ENCODE data around the gene DCANP1. TPM values are rescaled to one million over a fixed set of nuclear protein-coding genes. Genes with fewer than 3 reads are reported as not detected.

The DCANP1 gene
- total and polyA plus RNA-seq, 9 donors, result 0.08 TPM; not detected in 8

- Histone ChIP-seq H3K4me1 (ENCODE audit: insufficient read depth) (no peaks in the 10 kb centered on the region), H3K4me3 (no peak overlapping the region), H3K27ac (no peak overlapping the region), H3K36me3 (no peaks in the 10 kb centered on the region), H3K27me3 (no peaks in the 10 kb centered on the region), H3K9me3 (no peaks in the 10 kb centered on the region)
- no peak for DNase-seq
- intact Hi-C loops (cut with DNase I), result no loop called here
- 39 to 48% (median 44%) methylated on average over 5 of the region's 5 CpGs for WGBS, 3 donors
- no peak for TF ChIP-seq CTCF (IDR thresholded peaks at IDR 0.05)
- no peak for TF ChIP-seq EP300 (IDR thresholded peaks at IDR 0.05)
- TF ChIP-seq POLR2A (IDR thresholded peaks at IDR 0.05), result no peak
Measured at GRCh38 chr5:135481387-135481786, 34.2 kb upstream of the DCANP1 start.

GRCh38 chr5:135480511-135480910, 33.4 kb upstream of the DCANP1 start:
- Histone ChIP-seq H3K4me1 (ENCODE audit: insufficient read depth) (no peaks in the 10 kb centered on the region), H3K27me3 (no peaks in the 10 kb centered on the region), H3K36me3 (no peaks in the 10 kb centered on the region), H3K9me3 (no peaks in the 10 kb centered on the region), H3K4me3 (no peak overlapping the region), H3K27ac (no peak overlapping the region)
- no peak for DNase-seq
- WGBS, 3 donors, result 87 to 95% (median 94%) methylated on average over 5 of the region's 5 CpGs
- intact Hi-C loops (cut with DNase I), result no loop called here
- TF ChIP-seq EP300 (IDR thresholded peaks at IDR 0.05), result no peak
- no peak for TF ChIP-seq POLR2A (IDR thresholded peaks at IDR 0.05)
- no peak for TF ChIP-seq CTCF (IDR thresholded peaks at IDR 0.05)

- no peak overlapping the region for H3K27ac ChIP-seq
- no peak overlapping the region for H3K4me3 ChIP-seq
- intact Hi-C loops (cut with DNase I), result no loop called here
- no peak for DNase-seq
- TF ChIP-seq EP300 (IDR thresholded peaks at IDR 0.05) (no peak), POLR2A (IDR thresholded peaks at IDR 0.05) (no peak)
- H3K27me3 ChIP-seq, result no peaks in the 10 kb centered on the region
- H3K36me3 ChIP-seq, result no peaks in the 10 kb centered on the region
- H3K9me3 ChIP-seq, result no peaks in the 10 kb centered on the region
- H3K4me1 ChIP-seq (ENCODE audit: insufficient read depth), result no peaks in the 10 kb centered on the region
- WGBS, 3 donors, result 89 to 91% (median 90%) methylated on average over 4 of the region's 4 CpGs
Measured at GRCh38 chr5:135478938-135479337, 31.8 kb upstream of the DCANP1 start.

- Histone ChIP-seq H3K4me3 (no peak overlapping the region), H3K27ac (no peak overlapping the region), H3K27me3 (no peaks in the 10 kb centered on the region), H3K9me3 (no peaks in the 10 kb centered on the region), H3K4me1 (ENCODE audit: insufficient read depth) (no peaks in the 10 kb centered on the region), H3K36me3 (no peaks in the 10 kb centered on the region)
- intact Hi-C loops (cut with DNase I), result no loop called here
- TF ChIP-seq CTCF (IDR thresholded peaks at IDR 0.05) (no peak), POLR2A (IDR thresholded peaks at IDR 0.05) (no peak), EP300 (IDR thresholded peaks at IDR 0.05) (no peak)
- DNase-seq, result no peak
- 57 to 60% (median 58%) methylated on average over 14 of the region's 14 CpGs for WGBS, 3 donors
Measured at GRCh38 chr5:135477613-135478066, 30.5 kb upstream of the DCANP1 start.

- Histone ChIP-seq H3K27me3 (no peaks in the 10 kb centered on the region), H3K4me3 (no peak overlapping the region)
Measured at GRCh38 chr5:135476615-135477581, 29.8 kb upstream of the DCANP1 start.

More at GRCh38 chr5:135476615-135477581, 29.8 kb upstream of the DCANP1 start:
- no peaks in the 10 kb centered on the region for H3K9me3 ChIP-seq
- DNase-seq, result no peak
- H3K4me1 ChIP-seq (ENCODE audit: insufficient read depth), result no peaks in the 10 kb centered on the region
- intact Hi-C loops (cut with DNase I), result no loop called here
- H3K27ac ChIP-seq, result no peak overlapping the region
- TF ChIP-seq EP300 (IDR thresholded peaks at IDR 0.05), result no peak
- TF ChIP-seq POLR2A (IDR thresholded peaks at IDR 0.05), result no peak
- TF ChIP-seq CTCF (IDR thresholded peaks at IDR 0.05), result no peak
- WGBS, 3 donors, result 24 to 29% (median 27%) methylated on average over 24 of the region's 24 CpGs
- H3K36me3 ChIP-seq, result no peaks in the 10 kb centered on the region

Measured in ovary (tissue), 9 donors.